Astrocyte of the cerebellum (primary cell): ENCODE results near the gene FAM89B.

ENCODE experiments used
- DNase-seq: peaks from one replicate; pipeline ENCODE4 v3.0.0-alpha.2; 2011; ENCODE audit warnings: low read depth
- H3K4me3 ChIP-seq: 2 replicates; pipeline ENCODE4 v1.5.1; 2011; ENCODE audit warnings: mild to moderate bottlenecking, low read depth, low read length, moderate library complexity
- CTCF ChIP-seq: IDR thresholded peaks from 2 replicates; pipeline ENCODE4 v1.5.1; 2012; ENCODE audit warnings: low read length, low read depth, moderate library complexity, mild to moderate bottlenecking; ENCODE audit errors: missing control alignments
- in situ Hi-C: cut with HindIII; loops from 2 replicates; pipeline ENCODE4 v1.10.0; 2017; ENCODE audit warnings: low sequenced_read_pairs

The FAM89B gene

DNA sequence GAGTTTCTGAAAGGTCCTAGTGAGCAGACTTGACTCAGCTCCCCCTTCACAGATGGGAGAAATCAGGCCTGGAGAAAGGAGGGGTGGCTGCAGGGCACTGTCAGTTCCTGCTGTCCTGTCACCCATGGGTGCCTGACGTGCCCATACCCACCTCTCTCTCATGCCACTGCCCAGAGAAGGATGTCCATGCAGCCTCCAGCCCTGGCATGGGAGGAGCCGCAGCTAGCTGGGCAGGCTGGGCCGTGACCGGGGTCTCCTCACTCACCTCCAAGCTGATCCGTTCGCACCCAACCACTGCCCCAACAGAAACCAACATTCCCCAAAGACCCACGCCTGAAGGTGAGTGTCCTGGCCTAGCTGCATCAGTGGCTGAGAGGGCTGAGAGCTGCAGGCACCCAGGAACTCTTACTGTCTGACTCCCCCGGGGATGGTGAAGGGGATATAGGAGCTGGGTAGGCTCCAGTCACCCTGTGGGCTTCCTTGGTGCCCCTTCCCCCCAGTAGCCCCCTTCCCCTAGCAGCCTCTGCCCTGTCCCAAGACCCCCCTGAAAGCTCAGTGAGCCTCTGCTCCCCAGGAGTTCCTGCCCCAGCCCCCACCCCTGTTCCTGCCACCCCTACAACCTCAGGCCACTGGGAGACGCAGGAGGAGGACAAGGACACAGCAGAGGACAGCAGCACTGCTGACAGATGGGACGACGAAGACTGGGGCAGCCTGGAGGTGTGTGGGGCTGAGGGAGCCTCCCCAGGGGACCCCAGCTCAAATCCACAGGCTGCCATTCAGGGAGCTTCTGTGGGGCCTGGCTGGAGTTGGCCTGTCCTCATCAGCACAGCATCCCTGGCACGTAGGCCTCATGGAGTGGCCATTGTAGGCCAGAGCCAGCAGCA, 35.7 kb upstream of the FAM89B start:
- in situ Hi-C loops = no loop called here
- TF ChIP-seq CTCF = no peak
- no peak for DNase-seq
- no peak overlapping the region for H3K4me3 ChIP-seq

GRCh38 chr11:65537296-65537597, 35.1 kb upstream of the FAM89B start:
- no peak overlapping the region for H3K4me3 ChIP-seq
- in situ Hi-C loops = no loop called here
- no peak for TF ChIP-seq CTCF
- no peak for DNase-seq

- H3K4me3 ChIP-seq = no peak overlapping the region
- DNase-seq = no peak
- no peak for TF ChIP-seq CTCF
- in situ Hi-C loops = no loop called here
These were observed 34.6 kb upstream of the FAM89B start for GRCh38 chr11:65537620-65538231.

DNA sequence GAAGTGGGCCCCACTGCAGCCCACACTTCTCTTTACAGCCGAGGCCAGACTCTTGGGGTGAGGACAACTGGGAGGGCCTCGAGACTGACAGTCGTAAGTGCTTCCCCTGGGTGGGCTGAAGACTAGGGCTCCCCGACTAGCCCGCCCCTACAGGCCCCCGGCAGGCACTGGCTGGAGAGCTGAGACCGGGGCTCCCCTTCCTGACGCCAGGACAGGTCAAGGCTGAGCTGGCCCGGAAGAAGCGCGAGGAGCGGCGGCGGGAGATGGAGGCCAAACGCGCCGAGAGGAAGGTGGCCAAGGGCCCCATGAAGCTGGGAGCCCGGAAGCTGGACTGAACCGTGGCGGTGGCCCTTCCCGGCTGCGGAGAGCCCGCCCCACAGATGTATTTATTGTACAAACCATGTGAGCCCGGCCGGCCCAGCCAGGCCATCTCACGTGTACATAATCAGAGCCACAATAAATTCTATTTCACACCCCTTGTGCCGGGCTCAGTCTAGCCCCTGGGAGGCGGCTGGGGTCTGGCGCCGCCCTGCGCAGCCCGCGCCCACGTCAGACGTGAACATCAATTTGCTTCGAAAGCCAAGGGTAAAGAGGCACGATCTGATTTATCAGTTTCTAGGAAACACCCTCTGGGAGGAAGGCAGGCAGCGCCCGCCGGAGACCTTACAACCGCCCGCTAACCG, 34.0 kb upstream of the FAM89B start:
- in situ Hi-C loops = no loop called here
- no peak for DNase-seq
- H3K4me3 ChIP-seq = no peak overlapping the region

DNA sequence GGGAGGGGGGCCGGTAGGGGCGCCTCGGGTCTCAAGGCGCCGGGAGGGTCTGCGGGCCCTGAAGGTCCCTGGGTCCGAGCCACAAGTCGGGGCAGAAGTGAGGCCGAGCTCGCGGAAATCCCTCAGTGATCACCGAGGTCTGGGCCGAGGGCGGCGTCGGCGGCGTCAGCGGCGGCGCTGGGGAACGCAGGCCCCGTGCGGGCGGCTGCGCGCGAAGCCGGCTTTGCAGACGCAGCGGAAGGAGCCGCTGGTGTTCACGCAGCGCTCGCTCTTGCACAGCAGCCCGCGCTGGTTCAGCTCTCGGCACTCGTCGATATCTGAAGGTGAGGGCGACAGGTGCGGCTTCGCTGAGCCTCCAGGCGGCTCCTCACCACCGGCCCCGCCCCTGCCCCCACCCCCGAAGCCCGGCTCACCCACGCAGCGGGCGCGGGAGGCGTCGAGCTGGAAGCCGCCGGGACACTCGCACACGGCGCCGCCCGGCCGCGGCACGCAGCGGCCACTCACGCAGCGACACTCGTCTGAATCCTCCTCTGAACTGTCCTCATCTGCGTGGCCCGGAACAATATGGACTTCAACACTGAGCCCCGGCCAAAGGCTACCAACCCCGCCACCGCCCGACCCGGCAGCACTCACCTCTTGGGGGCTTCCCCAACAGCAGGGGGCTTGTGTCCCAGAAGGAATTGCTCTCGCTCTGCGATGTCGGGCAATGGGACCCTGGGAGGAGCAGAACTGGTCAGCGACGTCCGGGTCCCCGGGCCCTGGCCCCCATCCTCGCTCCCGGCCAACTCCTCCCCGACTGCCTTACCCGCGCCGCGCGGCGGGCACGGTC, 33.2 kb upstream of the FAM89B start:
- no peak for TF ChIP-seq CTCF
- in situ Hi-C loops = no loop called here
- no peak for DNase-seq
- H3K4me3 ChIP-seq = no peak overlapping the region

More for the DNA sequence above, 34.0 kb upstream of the FAM89B start:
- no peak for TF ChIP-seq CTCF

GRCh38 chr11:65539744-65540289, 32.5 kb upstream of the FAM89B start:
- no peak for DNase-seq
- TF ChIP-seq CTCF = no peak
- in situ Hi-C loops = no loop called here
- H3K4me3 ChIP-seq = no peak overlapping the region
